Vagina (tissue), 2 donors: ENCODE results near the gene ADAMTS12. TPM values are rescaled to one million over a fixed set of nuclear protein-coding genes. Genes with fewer than 3 reads are reported as not detected.
"Not testable (repeated sequence)": the region's sequence is repeated elsewhere in the genome, so short reads cannot be mapped to it uniquely, and the experiment has no call there.

Source experiments
- DNase-seq, 2 donors: peaks; one replicate each; pipeline ENCODE4 v3.0.0-alpha.2; 2017; ENCODE audit errors: extremely low spot score in 2 of 2
- H3K27ac ChIP-seq: fragments of 200-600 bp; sonication (generic); one replicate; pipeline ENCODE4 v1.5.1; 2019
- H3K27me3 ChIP-seq: fragments of 200-600 bp; sonication (generic); one replicate; pipeline ENCODE4 v1.5.1; 2019
- H3K36me3 ChIP-seq, 2 donors: fragments of 200-600 bp; sonication (generic); one replicate each; pipeline ENCODE4 v1.5.1; 2017 to 2019
- H3K4me1 ChIP-seq: fragments of 200-600 bp; sonication (generic); one replicate; pipeline ENCODE4 v1.5.1; 2019
- H3K4me3 ChIP-seq, 2 donors: fragments of 200-600 bp; sonication (generic); 1 replicate in 1 of 2; 2 replicates in 1 of 2; pipeline ENCODE4 v1.5.1; 2016 to 2019
- H3K9me3 ChIP-seq: fragments of 200-600 bp; sonication (generic); one replicate; pipeline ENCODE4 v1.5.1; 2019
- POLR2A ChIP-seq, 2 donors: fragments of 450-650 bp; IDR thresholded peaks; one replicate each; pipeline ENCODE4 v1.6.1; 2017; ENCODE audit warnings: antibody characterized with exemption in 2 of 2, mild to moderate bottlenecking in 2 of 2, moderate library complexity in 2 of 2
- POLR2AphosphoS5 ChIP-seq, 2 donors: sonication (generic); formaldehyde crosslinking; IDR thresholded peaks; one replicate each; pipeline ENCODE4 v1.9.0; 2017; ENCODE audit warnings: antibody characterized with exemption in 2 of 2, mild to moderate bottlenecking in 2 of 2, low read depth in 1 of 2; ENCODE audit not compliant: insufficient read depth in 1 of 2
- intact Hi-C: fragments of 100-400 bp; cut with DNase I; formaldehyde crosslinking; loops from one replicate; pipeline ENCODE4 v1.15.1; 2023
- total RNA-seq: library from RNA; depleted of rRNA; stranded (reverse); fragments of >200 nt; gene quantifications from one replicate; pipeline ENCODE4 v1.2.3, GENCODE V29; 2016
- TF ChIP-seq, protein P1 (sequence below), 3 experiments: fragments of 450-650 bp in 2 of 3; fragments of 200-600 bp in 1 of 3; sonication (generic) in 1 of 3; IDR thresholded peaks; one replicate each; pipeline ENCODE4 v1.5.1; 2017 to 2019; ENCODE audit warnings: antibody characterized with exemption in 3 of 3, mild to moderate bottlenecking in 2 of 3, moderate library complexity in 2 of 3

ADAMTS12 gene
- total RNA-seq, 1 donor from 2014 or later: 7.6 TPM

DNA sequence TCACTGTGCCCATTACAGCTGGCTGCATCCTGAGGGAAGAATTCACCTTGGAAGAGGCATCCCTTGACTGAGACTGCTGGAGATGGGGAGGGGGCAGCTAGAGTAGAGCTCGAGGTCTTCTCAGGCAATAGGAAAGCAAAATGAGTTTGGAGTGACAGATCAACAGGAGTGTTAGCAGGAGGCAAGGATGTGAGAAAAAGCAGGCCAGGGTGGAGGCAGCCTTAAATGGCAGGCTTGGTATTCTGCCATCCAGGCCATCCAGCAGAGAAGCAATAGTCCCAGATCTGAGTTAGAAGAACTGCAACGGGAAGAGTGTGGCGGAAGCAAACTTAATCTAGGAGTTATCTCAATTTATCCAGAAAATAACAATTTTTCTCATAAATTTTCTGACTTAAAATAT lies 6.1 kb downstream of the ADAMTS12 start:
- DNase-seq: no peak
- intact Hi-C loops: no loop called here
- no peak for TF ChIP-seq POLR2AphosphoS5 (IDR thresholded peaks at IDR 0.05; ENCODE audit: insufficient read depth in 1 of 2, low read depth in 1 of 2)
- TF ChIP-seq POLR2A (IDR thresholded peaks at IDR 0.05): no peak
- TF ChIP-seq, protein P1, sequence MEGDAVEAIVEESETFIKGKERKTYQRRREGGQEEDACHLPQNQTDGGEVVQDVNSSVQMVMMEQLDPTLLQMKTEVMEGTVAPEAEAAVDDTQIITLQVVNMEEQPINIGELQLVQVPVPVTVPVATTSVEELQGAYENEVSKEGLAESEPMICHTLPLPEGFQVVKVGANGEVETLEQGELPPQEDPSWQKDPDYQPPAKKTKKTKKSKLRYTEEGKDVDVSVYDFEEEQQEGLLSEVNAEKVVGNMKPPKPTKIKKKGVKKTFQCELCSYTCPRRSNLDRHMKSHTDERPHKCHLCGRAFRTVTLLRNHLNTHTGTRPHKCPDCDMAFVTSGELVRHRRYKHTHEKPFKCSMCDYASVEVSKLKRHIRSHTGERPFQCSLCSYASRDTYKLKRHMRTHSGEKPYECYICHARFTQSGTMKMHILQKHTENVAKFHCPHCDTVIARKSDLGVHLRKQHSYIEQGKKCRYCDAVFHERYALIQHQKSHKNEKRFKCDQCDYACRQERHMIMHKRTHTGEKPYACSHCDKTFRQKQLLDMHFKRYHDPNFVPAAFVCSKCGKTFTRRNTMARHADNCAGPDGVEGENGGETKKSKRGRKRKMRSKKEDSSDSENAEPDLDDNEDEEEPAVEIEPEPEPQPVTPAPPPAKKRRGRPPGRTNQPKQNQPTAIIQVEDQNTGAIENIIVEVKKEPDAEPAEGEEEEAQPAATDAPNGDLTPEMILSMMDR (IDR thresholded peaks at IDR 0.05): no peak
- H3K27me3 ChIP-seq: no peaks in the 10 kb centered on the region
- no peaks in the 10 kb centered on the region for H3K36me3 ChIP-seq
- no peak overlapping the region for H3K4me3 ChIP-seq
- H3K27ac ChIP-seq: no peak overlapping the region
- peaks cover 7% of the 10 kb centered on the region for H3K4me1 ChIP-seq
- no peaks in the 10 kb centered on the region for H3K9me3 ChIP-seq

DNA sequence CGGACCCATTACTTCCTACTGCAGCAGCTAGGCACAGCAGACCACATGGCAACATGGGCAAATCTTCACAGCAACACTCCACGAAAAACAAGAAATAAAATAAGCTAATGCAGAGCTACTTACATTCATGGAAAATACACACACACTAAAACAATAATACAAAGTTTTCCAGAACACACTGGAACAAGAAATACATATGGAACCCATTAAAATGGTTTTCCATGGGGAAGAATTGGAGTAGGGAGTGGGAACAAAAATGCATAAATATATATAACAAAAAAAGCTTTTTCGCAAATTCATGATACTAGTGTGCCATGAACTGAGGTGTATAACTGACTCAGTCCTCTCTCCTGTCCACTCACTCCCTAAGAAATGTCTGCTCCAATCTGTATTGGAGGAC lies 8.3 kb downstream of the ADAMTS12 start:
- Histone ChIP-seq H3K9me3 (no peaks in the 10 kb centered on the region), H3K27me3 (no peaks in the 10 kb centered on the region), H3K4me1 (no peaks in the 10 kb centered on the region), H3K27ac (no peak overlapping the region), H3K36me3 (no peaks in the 10 kb centered on the region), H3K4me3 (no peak overlapping the region)
- TF ChIP-seq POLR2AphosphoS5 (IDR thresholded peaks at IDR 0.05; ENCODE audit: insufficient read depth in 1 of 2, low read depth in 1 of 2): no peak
- TF ChIP-seq, protein P1 (IDR thresholded peaks at IDR 0.05): no peak
- no peak for TF ChIP-seq POLR2A (IDR thresholded peaks at IDR 0.05)
- intact Hi-C loops: no loop called here
- no peak for DNase-seq

DNA sequence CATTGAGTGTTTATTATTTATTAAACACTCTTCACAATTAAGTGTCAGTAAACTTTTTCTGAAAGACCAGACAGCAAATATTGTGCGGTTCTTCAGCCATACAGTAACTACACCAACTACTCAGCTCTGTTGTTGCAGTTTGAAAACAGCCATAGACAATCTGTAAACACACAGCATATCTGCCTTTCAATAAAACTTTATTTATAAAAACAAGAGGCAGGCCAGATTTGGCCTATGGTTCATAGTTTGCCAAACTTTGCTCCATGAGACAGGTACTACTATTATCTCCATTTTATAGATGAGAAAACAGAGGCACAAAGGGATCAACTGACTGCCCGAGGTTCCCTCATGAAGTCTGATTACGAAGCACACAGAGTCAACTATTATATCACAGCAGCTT lies 11.5 kb downstream of the ADAMTS12 start:
- DNase-seq: no peak
- intact Hi-C loops: no loop called here
- TF ChIP-seq POLR2AphosphoS5 (IDR thresholded peaks at IDR 0.05; ENCODE audit: insufficient read depth in 1 of 2, low read depth in 1 of 2) (no peak), POLR2A (IDR thresholded peaks at IDR 0.05) (no peak)
- TF ChIP-seq, protein P1 (IDR thresholded peaks at IDR 0.05): no peak

DNA sequence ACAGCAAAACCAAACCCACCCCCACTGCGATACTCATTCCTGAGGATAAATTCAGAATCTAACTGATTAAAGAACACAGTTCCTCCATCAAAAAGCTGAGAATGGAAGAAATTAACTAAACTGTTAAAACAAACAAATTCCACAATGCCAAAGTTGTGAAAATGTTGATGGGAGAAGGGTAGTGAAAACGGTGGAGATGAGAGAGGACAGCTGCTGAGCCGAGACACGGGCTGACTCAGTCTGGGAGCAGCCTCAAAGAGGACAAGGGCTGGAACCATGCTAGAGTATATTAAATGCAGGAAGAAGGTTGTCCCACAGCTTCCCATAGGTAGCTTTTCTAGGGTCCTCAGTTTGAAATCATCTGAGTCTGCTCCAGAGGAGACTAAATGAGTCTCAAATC lies 14.3 kb downstream of the ADAMTS12 start:
- intact Hi-C loops: no loop called here
- H3K27me3 ChIP-seq: no peaks in the 10 kb centered on the region
- no peak for DNase-seq
- no peaks in the 10 kb centered on the region for H3K9me3 ChIP-seq
- no peaks in the 10 kb centered on the region for H3K4me1 ChIP-seq
- H3K36me3 ChIP-seq: no peaks in the 10 kb centered on the region
- H3K4me3 ChIP-seq: no peak overlapping the region
- TF ChIP-seq POLR2A (IDR thresholded peaks at IDR 0.05) (no peak), POLR2AphosphoS5 (IDR thresholded peaks at IDR 0.05; ENCODE audit: insufficient read depth in 1 of 2, low read depth in 1 of 2) (no peak)
- TF ChIP-seq, protein P1 (IDR thresholded peaks at IDR 0.05): no peak
- H3K27ac ChIP-seq: no peak overlapping the region

More for the DNA sequence above, 11.5 kb downstream of the ADAMTS12 start:
- Histone ChIP-seq H3K36me3 (no peaks in the 10 kb centered on the region), H3K27ac (no peak overlapping the region), H3K4me1 (no peaks in the 10 kb centered on the region), H3K27me3 (no peaks in the 10 kb centered on the region), H3K9me3 (no peaks in the 10 kb centered on the region), H3K4me3 (no peak overlapping the region)

DNA sequence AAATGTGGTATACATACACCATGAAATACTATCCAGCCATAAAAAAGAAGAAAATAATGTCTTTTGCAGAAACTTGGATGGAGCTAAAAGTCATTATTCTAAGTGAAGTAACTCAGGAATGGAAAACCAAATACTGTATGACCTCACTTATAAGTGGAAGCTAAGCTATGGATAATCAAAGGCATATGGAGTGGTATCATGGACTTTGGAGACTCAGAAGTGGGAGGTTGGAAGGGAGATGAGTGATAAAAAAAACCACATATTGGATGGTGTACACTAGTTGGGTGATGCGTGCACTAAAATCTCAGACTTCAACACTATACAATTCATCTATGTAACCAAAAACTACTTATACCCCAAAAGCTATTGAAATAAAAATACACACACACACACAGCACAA lies 24.5 kb downstream of the ADAMTS12 start:
- Histone ChIP-seq H3K36me3 (no peaks in the 10 kb centered on the region), H3K9me3 (no peaks in the 10 kb centered on the region), H3K4me3 (no peak overlapping the region), H3K27ac (no peak overlapping the region), H3K4me1 (no peaks in the 10 kb centered on the region), H3K27me3 (no peaks in the 10 kb centered on the region)
- no peak for DNase-seq
- TF ChIP-seq POLR2AphosphoS5 (IDR thresholded peaks at IDR 0.05; ENCODE audit: insufficient read depth in 1 of 2, low read depth in 1 of 2): no peak
- no peak for TF ChIP-seq POLR2A (IDR thresholded peaks at IDR 0.05)
- TF ChIP-seq, protein P1 (IDR thresholded peaks at IDR 0.05): no peak
- intact Hi-C loops: no loop called here

DNA sequence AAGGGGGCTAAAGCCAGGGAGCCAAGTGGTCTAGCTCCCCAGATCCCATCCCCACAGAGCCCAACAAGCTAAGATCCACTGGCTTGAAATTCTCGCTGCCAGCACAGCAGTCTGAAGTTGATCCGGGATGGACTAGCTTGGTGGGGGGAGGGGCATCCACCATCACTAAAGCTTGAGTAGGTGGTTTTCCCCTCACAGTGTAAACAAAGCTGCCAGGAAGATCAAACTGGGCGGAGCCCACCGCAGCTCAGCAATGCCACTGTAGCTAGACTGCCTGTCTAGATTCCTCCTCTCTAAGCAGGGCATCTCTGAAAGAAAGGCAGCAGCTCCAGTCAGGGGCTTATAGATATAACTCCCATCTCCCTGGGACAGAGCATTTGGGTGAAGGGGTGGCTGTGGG lies 32.6 kb downstream of the ADAMTS12 start:
- not testable (repeated sequence) for DNase-seq, H3K27ac ChIP-seq, H3K36me3 ChIP-seq, H3K9me3 ChIP-seq, H3K4me3 ChIP-seq, H3K27me3 ChIP-seq, H3K4me1 ChIP-seq
- intact Hi-C loops: loop anchor here (5.0 kb wide), 1 partner anchor 33 kb away; the partner anchor contains the start of gene ADAMTS12
